AML-193 (cell line): ENCODE data around the gene NKD1.

Source experiments
- DNase-seq, 2 experiments: peaks; one replicate each; lab custom pipeline; 2025; lab: John Stamatoyannopoulos, UW

The NKD1 gene

DNA sequence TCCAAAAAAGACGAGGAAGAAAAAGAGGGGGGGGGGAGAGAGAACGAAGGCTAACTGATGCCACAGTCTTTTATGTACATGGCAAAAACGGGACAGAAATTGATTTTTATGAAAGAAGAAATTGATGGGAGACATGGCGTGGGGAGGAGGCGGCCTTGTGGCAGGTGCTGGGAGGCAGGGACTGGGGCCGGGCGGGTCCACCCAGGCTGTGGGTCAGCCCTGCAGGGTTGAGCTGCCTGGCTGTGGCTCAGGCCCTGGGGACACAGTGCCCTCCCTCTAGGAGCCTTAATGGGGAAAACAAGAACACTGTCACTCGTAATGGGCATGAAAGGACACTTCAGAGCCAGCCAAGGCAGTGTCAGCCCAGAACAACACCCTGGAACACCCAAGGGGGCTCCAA is 98.1 kb downstream of the NKD1 start:
- no peak for DNase-seq

DNA sequence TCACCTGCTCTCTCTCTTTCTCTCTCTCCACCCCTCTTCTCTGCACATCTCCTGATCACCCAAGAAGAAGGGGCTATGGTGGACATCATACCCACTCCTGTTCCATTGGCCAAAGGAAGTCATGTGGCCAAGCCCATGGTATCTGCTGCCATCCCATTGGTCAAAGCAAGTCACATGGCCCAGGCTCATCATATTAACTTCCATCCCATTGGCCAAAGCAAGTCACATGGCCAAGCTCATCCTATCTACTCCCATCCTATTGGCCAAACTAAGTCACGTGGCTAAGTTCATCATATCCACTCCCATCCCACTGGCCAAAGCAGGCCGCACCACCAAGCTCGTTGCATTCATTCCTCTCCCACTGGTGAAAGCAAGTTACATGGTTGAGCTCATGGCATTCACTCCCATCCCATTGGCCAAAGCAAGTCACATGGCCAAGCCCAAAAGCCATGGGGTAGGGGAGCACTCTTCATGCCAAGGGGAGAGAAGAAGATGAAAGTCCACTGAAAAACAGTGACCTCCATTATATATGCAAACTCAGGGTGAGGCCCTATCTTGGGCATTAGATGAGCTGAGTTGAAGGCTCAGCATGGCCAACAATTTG is 103.7 kb downstream of the NKD1 start:
- no peak for DNase-seq

GRCh38 chr16:50652836-50653425 is 104.7 kb downstream of the NKD1 start:
- no peak for DNase-seq

DNA sequence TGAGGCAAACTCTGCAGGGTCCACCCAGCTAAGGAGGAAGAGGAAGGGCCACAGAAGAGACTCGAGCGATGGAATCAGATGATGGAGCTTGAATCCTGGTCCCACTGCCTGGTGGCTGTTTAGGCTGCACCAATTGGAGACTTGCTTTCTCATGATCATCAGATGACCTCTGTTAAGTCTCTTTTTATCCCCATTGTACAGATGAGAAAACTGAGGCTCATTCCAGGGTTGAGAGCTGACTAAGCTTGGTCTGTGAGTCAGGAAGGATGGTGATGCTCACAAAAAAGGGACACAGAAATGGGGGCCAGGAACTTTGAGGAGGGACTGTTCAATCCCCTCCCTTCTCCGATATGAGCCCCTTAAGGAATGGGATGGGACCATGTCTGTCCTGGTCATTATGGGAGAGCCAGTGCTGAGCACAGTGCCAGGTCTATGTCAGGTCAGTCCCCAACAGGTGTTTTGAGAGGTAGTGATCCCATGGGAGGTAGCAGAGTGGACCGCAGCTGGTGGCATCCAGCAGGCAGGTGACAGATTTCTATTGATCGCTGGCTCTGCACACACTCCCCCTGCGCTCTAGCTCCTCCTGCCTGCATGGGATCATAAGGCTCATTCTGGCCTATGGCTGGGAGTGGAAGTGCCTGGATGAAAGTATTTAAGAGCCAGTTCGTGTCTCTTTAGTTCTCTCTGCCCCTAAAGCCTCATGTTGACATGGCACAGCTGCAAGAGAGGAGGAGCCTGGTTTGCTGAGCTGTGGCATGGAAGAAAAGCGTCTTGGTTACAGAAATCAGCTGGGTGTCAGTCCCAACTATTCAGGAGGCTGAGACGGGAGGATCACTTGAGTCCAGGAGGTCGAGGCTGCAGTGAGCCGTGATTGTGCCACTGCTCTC is 105.7 kb downstream of the NKD1 start:
- no peak for DNase-seq

DNA sequence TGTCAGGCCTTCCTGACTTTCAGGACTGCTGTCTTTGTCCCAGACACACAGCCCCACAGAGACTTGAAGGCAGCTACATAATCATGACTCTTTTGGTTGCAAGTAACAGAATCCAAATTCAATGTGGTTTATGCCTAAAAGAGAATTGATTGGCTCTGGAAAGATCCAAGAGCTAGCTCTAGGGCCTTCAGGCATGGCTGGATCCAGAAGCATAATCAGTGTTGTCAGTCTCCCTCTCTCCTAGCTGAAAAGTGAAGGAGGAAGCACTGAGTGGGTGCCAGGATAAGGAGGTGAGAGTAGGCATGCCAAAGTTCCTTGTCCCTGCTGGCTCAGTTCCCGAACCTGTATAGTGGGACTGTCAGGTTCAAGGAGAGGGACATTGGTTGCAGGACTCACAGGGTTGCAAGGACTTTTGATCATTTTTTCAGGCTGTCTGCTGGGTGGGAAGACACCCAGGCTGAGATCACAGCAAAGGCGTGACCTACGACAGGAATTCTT is 107.4 kb downstream of the NKD1 start:
- DNase-seq = no peak

GRCh38 chr16:50657241-50657640 is 109.0 kb downstream of the NKD1 start:
- no peak for DNase-seq

- no peak for DNase-seq
Observed at GRCh38 chr16:50659806-50660205, 111.6 kb downstream of the NKD1 start.

DNA sequence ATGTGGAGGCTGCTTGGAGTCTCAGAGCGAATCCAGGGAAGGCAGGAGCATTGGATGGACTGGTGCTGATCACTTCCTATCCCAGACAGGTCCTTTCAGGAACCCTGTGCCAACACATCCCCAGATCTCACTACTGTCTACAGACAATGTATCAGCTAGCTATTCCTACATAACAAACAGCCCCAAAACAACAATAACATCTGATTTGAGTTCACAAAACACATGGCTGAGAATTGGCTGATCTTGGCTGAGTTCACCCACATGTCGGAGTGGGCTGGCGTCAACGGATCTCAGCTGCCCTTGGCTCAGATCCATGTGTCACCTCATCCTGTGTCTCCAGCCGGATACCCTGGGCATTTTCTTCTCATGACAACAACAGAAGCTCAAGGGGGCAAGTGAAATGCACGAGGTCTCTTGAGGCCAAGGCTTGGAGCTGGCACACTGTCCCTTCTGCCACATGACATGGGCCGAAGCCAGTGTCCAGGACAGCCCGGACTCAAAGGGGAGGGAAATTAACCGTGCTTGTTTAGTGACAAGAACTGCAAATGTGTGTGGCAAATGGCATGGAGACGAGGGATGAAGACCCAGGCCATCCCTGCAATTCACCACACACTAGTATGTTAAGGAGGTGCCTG is 114.2 kb downstream of the NKD1 start:
- no peak for DNase-seq

DNA sequence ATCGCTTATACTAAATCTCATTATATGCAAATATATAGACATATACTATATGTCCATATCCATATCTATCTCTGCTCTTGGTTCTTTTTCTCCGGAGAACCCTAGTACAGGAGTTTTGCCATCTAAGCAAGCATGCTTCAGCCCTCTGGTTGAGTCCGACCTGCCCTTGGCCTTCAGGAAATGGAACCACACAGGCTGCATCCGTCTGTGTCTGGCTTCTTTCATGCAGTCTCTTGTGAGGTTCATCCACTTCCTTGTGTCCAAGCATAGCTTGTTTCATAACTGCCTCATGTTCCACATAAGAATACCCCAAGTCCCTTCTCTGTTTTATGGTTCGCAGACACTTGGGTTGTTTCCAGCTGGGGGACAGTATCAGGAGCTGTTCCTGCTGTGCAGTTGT is 116.1 kb downstream of the NKD1 start:
- DNase-seq = no peak

GRCh38 chr16:50665128-50665878 is 117.1 kb downstream of the NKD1 start:
- DNase-seq = peak; percentile 61 to 68

GRCh38 chr16:50666658-50667496 is 118.7 kb downstream of the NKD1 start:
- DNase-seq = peak in 1 of 2 experiments; percentile 15

DNA sequence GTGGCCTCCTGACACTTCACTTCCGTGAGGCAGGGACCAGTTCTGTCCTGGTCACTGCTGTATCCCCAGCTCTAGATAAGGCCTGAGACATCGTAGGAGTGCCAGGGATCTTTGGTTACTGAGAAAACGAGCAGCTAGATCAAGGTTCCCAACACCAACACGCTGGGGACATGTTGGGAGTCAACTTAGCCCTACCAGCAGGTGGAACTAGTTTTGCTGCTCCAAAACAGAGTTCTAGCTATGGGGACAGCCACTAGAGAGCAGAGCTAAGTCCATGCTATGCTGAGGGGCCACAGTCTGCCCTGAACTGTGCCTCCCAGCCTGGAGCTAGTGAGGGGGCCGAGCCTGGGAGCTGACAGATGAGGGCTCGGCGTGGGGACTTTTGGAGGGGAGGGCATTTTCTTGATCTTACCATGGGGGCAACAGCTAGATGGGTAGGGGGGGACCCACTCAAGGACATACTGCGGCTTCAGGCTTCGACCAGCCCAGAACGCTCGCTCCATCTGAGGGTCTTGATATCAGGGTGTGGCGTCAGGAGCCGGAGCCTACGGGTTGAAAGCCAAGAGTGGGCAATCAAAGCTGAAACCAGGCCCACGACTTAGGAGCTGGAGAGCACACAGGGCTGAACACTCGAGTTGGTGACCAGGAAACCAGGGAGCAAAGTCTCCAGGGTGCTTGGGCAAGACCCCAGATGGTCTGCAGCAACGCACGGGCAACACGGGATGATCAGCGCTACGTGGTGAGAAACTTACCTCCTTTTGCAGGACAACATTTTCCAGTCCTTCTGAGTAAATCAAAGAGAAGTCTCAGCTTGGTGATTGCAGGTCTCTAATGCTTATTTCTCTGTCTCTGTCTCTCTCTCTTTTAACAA is 119.5 kb downstream of the NKD1 start:
- DNase-seq = no peak

DNA sequence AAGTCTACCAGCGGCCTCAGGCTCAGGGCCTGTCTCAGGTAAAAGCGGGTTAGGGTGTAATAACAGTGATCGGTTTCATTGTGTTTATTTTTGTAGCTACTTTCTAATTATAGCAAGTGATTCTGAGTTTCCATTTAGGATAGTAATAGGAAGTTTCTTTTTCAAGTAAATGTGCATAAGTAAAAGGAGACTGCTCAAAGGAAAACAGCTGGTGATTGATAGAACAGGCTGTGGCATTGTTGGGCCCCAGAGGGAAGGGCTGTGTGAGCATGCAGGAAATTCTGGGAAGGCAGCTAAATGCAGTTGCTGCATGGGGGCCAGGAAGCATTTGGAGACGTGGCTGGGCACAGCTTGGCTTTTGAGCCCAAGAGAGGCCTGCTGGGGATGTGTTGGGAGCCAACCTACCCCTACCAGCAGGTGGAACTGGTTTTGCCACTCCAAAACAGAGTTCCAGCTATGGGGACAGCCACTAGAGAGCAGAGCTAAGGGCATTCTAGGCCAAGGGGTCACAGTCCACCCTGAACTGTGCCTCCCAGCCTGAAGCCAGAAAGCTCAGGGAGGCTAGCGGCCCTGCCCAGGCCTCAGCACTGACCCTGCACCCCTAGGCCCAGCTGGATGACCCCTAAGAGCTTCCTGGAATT is 120.3 kb downstream of the NKD1 start:
- no peak for DNase-seq

DNA sequence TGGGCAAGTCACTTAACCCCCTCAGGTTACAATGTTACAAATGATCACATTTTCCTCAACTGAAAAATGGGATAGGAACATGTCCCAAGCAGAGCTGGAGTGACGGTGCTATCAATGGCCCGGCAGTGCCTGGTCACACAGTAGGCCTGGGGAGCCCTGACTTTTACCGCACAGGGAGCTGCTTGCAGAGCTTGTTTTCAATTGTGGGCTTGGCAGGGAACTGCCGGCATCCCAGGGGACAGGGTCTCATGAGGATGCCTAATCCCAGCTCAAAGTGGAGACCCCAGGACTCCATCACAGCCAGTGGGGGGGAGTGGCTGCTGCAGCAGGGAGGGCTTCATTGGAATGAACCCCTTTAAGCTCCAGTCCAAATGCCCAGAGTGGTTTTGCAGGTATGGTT is 121.5 kb downstream of the NKD1 start:
- DNase-seq = no peak

DNA sequence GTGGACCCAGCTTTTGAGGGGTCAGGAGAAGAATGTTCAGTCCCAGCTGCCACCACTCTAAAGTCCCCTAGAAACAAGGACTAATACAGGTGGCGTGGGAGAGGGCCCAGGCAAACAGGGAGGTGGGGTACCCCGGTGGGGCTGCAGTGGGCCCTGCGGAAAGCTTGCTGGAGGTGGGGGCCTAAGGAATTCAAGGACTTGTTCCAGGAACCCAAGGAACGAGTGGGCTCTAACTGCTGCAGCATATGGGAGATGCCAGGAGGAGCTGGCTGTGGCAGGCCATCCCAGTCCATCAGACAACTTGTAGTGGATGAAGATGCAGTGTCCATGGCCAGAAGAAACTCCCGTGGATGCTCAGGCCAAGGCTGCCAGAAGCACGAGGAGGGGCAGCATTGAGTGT is 122.3 kb downstream of the NKD1 start:
- no peak for DNase-seq

DNA sequence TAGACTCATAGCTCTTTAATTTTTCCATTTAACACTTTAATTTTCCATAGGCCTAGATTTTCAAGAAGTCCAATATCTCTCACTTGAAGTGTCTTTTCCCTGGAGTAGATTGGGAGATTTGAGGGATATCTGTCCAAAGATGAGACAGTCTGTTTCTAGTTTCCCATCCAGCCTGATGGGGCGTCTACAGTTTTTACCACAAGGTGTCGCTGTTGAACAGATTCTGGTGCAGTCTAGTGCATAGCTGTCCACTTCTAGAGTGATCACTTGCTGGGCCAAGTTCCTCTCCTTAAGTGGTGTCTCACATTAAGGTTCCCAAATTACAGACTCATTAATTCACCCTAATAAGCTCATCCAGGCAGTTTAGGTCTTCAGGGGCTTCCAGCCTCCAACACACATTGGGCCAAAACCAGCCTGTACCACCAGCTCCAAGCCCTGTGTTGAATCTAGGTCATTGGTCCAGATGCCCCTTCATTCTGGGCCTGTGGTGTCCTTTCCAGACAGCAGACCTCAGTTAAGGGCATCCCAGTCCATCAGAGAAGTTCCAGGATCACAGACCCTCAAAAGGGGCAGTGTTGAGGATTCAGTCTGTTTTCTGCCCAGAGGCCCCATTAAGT is 123.6 kb downstream of the NKD1 start:
- DNase-seq = peak; percentile 60 to 61

DNA sequence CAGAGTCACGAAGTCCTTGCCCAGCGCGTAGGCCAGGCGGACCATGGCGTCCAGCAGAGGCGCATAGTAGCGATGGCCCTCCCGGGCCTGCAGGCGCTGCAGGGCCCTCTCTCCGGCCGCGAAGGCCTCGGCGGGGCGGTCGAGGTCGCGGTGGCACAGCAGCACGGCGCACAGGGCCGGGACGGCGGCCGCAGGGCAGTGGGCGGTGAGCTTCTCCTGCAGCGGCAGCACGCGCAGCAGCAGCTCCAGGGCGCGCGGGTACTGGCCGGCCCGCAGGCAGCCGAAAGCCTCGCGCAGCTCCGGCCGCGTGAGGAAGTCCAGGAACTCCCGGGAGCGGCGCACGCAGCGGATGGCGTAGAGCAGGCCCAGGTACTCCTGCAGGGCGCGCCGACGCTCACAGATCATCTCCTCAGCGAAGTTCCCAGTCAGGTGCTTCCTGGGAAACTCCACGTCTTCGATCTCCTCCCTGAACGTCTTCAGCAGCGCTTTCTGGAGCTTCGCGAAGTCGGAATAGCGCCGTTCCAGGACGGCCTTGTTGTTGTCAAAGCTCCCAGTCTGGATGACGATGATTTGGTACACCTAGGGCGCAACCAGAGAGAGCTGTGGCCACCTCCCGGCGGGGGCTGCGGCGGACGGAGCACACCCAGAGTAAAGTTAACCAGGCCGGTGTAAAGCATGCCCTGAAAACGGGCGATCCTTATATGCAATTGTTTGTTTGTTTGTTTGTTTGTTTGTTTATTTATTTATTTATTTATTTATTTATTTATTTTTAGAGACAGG is 125.5 kb downstream of the NKD1 start:
- DNase-seq = no peak

DNA sequence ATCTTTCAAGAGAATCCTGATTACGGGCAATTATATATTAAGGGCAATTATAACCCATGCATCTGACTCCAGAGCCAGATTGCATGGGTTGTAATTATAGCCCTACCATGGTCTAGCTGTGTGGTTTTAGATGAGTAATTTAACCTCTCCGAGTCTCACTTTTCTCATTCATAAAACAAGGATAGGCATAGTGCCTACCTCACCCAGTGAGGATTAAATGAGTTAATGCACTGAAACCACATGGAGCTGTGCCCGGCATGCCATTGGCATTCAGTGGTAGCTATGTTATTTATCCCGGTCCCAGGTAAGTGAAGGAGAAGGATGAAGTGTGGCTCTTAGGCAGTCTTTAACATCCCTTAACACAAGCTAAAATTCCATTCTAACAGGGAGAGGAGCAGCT is 126.6 kb downstream of the NKD1 start:
- no peak for DNase-seq
